Germinal center (tissue), 1 donor: ENCODE data around the gene NR2F6.

Experiments used
- DNase-seq: peaks from one replicate; pipeline ENCODE4 v3.0.0; 2012; ENCODE audit warnings: mixed read lengths, low spot score

The NR2F6 gene

GRCh38 chr19:17263712-17264640 is 18.3 kb upstream of the NR2F6 start:
- no peak for DNase-seq

GRCh38 chr19:17262557-17262956 is 16.8 kb upstream of the NR2F6 start:
- no peak for DNase-seq

- peak; percentile 92 for DNase-seq
Observed at GRCh38 chr19:17260842-17261325, 15.2 kb upstream of the NR2F6 start.

GRCh38 chr19:17259934-17260333 is 14.2 kb upstream of the NR2F6 start:
- DNase-seq: no peak

GRCh38 chr19:17259118-17259780 is 13.5 kb upstream of the NR2F6 start:
- DNase-seq: no peak

GRCh38 chr19:17256130-17256529 is 10.4 kb upstream of the NR2F6 start:
- no peak for DNase-seq

- DNase-seq: no peak
Observed at GRCh38 chr19:17255150-17255621, 9.5 kb upstream of the NR2F6 start.

- DNase-seq: no peak
Observed at GRCh38 chr19:17254636-17255035, 8.9 kb upstream of the NR2F6 start.

- DNase-seq: no peak
Observed at GRCh38 chr19:17249887-17250548, 4.3 kb upstream of the NR2F6 start.

- no peak for DNase-seq
Observed at GRCh38 chr19:17248011-17248776, 2.5 kb upstream of the NR2F6 start.

- DNase-seq: no peak
Observed at GRCh38 chr19:17246681-17247425, 1.1 kb upstream of the NR2F6 start.

- DNase-seq: peak; percentile 36
Observed at GRCh38 chr19:17244618-17245534, 843 bp downstream of the NR2F6 start.

GRCh38 chr19:17243830-17244617 is 1.7 kb downstream of the NR2F6 start:
- no peak for DNase-seq

- no peak for DNase-seq
Observed at GRCh38 chr19:17243211-17243829, 2.4 kb downstream of the NR2F6 start.

GRCh38 chr19:17242431-17243208 is 3.1 kb downstream of the NR2F6 start:
- DNase-seq: no peak

- no peak for DNase-seq
Observed at GRCh38 chr19:17240826-17241399, 4.8 kb downstream of the NR2F6 start.

GRCh38 chr19:17240062-17240752 is 5.5 kb downstream of the NR2F6 start:
- no peak for DNase-seq
